Astrocyte (in vitro differentiated cells and primary cell): Measurements from ENCODE around the gene PSPH.

ENCODE experiments used
- CTCF ChIP-seq: IDR thresholded peaks from 2 replicates; pipeline ENCODE4 v1.5.1; 2011; ENCODE audit warnings: low read depth, mild to moderate bottlenecking, inconsistent platforms, low read length, moderate library complexity; ENCODE audit not compliant: insufficient read depth
- EZH2 ChIP-seq: IDR thresholded peaks from 2 replicates; pipeline ENCODE4 v1.6.1; 2012; ENCODE audit warnings: mild to moderate bottlenecking, low read length, inconsistent platforms; ENCODE audit not compliant: insufficient read depth

- TF ChIP-seq CTCF (no peak), EZH2 (no peak)
Observed at GRCh38 chr7:55977831-55978230, 73.4 kb downstream of the PSPH start.
